ENCODE data around the gene FOXC2.

GRCh38 chr16:86590501-86591144 lies 24.0 kb downstream of the FOXC2 start:
- no peak for TF ChIP-seq POLR2A (IDR thresholded peaks at IDR 0.05)
- no peak for TF ChIP-seq CTCF (IDR thresholded peaks at IDR 0.05)
- no peak for TF ChIP-seq EP300 (IDR thresholded peaks at IDR 0.05)
